Naive thymus-derived CD4-positive, alpha-beta T cell (primary cell): ENCODE results near the gene RBP3. TPM values are rescaled to one million over a fixed set of nuclear protein-coding genes. Genes with fewer than 3 reads are reported as not detected.

Experiments used
- ATAC-seq: fragments of 150-1000 bp; cut with Tn5 transposase; 2 replicates; pipeline ENCODE4 v1.10.0; 2021; ENCODE audit warnings: mild to moderate bottlenecking, moderate library complexity
- CTCF ChIA-PET: fragments of 350-600 bp; sonication (Branson Sonifier 250); formaldehyde crosslinking; loops from one replicate; lab custom pipeline; 2021; ENCODE audit warnings: antibody characterized with exemption; lab: Charles Lee
- POLR2A ChIA-PET: fragments of 350-600 bp; sonication (Branson Sonifier 250); formaldehyde crosslinking; loops from one replicate; lab custom pipeline; 2021; ENCODE audit warnings: antibody characterized with exemption, inconsistent platforms; lab: Charles Lee
- DNase-seq, 9 donors: peaks; one replicate each; pipeline versions ENCODE4 v3.0.0 to v3.0.0-alpha.2; 2020 to 2022; ENCODE audit warnings: mixed read lengths in 1 of 9
- H3K27ac ChIP-seq: one replicate; pipeline ENCODE4 v1.7.0; 2013; ENCODE audit warnings: mild to moderate bottlenecking, low read depth, low read length, moderate library complexity
- H3K27me3 ChIP-seq, 2 donors: one replicate each; pipeline ENCODE4 v1.7.0; 2013; ENCODE audit warnings: low read length in 2 of 2, mild to moderate bottlenecking in 2 of 2, moderate library complexity in 2 of 2; ENCODE audit not compliant: control insufficient read depth in 2 of 2, insufficient read depth in 2 of 2
- H3K36me3 ChIP-seq, 3 experiments: 1 replicate in 2 of 3; 2 replicates in 1 of 3; pipeline ENCODE4 v1.7.0; 2013; ENCODE audit warnings: low read length in 3 of 3, mild to moderate bottlenecking in 3 of 3, moderate library complexity in 1 of 3; ENCODE audit not compliant: insufficient read depth in 3 of 3, control insufficient read depth in 2 of 3
- H3K4me1 ChIP-seq, 2 donors: one replicate each; pipeline ENCODE4 v1.7.0; 2013; ENCODE audit warnings: low read length in 2 of 2, mild to moderate bottlenecking in 2 of 2, moderate library complexity in 1 of 2; ENCODE audit not compliant: control insufficient read depth in 2 of 2, insufficient read depth in 2 of 2
- H3K4me3 ChIP-seq: 2 replicates; pipeline ENCODE4 v1.7.0; 2013; ENCODE audit warnings: mild to moderate bottlenecking, low read length
- H3K9me3 ChIP-seq, 3 experiments: 1 replicate in 2 of 3; 2 replicates in 1 of 3; pipeline ENCODE4 v1.7.0; 2013; ENCODE audit warnings: low read length in 3 of 3; ENCODE audit not compliant: control insufficient read depth in 2 of 3
- H3K27ac Mint-ChIP-seq, 9 donors: one replicate each; pipeline ENCODE4 v1.8.0; 2020 to 2022; ENCODE audit warnings: mixed read lengths in 9 of 9, mild to moderate bottlenecking in 8 of 9, moderate library complexity in 5 of 9, inconsistent platforms in 2 of 9
- H3K27me3 Mint-ChIP-seq, 5 donors: one replicate each; pipeline ENCODE4 v1.8.0; 2021 to 2022; ENCODE audit warnings: mixed read lengths in 5 of 5, mild to moderate bottlenecking in 1 of 5
- H3K36me3 Mint-ChIP-seq, 5 donors: one replicate each; pipeline ENCODE4 v1.8.0; 2020 to 2022; ENCODE audit warnings: mixed read lengths in 5 of 5, mild to moderate bottlenecking in 3 of 5, inconsistent platforms in 1 of 5
- H3K4me1 Mint-ChIP-seq, 7 donors: one replicate each; pipeline ENCODE4 v1.8.0; 2020 to 2022; ENCODE audit warnings: mixed read lengths in 7 of 7, mild to moderate bottlenecking in 3 of 7, inconsistent platforms in 1 of 7
- H3K4me3 Mint-ChIP-seq, 10 donors: one replicate each; pipeline ENCODE4 v1.8.0; 2020 to 2022; ENCODE audit warnings: mild to moderate bottlenecking in 10 of 10, mixed read lengths in 10 of 10, moderate library complexity in 6 of 10, inconsistent platforms in 2 of 10
- H3K9me3 Mint-ChIP-seq, 11 donors: one replicate each; pipeline ENCODE4 v1.8.0; 2020 to 2022; ENCODE audit warnings: mixed read lengths in 11 of 11, mild to moderate bottlenecking in 4 of 11, inconsistent platforms in 1 of 11, moderate library complexity in 1 of 11
- intact Hi-C, 2 donors: fragments of 100-400 bp; cut with micrococcal nuclease; formaldehyde crosslinking; loops; one replicate each; pipeline ENCODE4 v1.15.1; 2023
- polyA plus RNA-seq, 2 donors: library from polyadenylated mRNA; unstranded; fragments of 300-500 nt; fragmentation: Illumina TruSeq; gene quantifications; one replicate each; pipeline ENCODE4 v1.2.3, GENCODE V29; 2021
- total RNA-seq, 6 experiments: library from RNA in 5 of 6; stranded (reverse) in 5 of 6; gene quantifications; 1 replicate in 5 of 6; 2 replicates in 1 of 6; pipeline ENCODE4 v1.2.3 and lab custom pipeline; 2021 to 2026

Gene RBP3
- total and polyA plus RNA-seq, 7 experiments from 2014 or later = not detected

DNA sequence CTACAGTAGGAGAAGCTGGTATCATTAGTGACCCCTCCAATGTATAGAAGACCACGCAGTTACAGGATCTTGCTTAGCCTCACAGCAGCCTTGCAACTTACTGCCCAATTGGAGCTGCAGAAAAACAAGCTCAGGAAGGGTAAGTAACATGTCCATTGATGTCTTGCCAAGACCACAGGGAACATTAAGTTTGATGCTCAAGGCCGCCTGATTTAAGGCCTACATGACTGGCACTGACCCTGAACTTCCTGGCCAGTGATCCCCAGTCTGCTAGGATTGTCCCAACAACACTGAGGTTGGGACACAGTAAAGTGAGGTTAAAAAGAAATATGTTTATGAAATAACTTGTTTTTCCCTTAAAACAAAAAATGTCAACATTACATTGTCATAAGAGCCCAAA, 32.7 kb upstream of the RBP3 start:
- no peaks in the 10 kb centered on the region for H3K9me3 Mint-ChIP-seq
- no peak overlapping the region for H3K4me3 ChIP-seq
- no peak for DNase-seq
- intact Hi-C loops = no loop called here
- no peaks in the 10 kb centered on the region for H3K36me3 Mint-ChIP-seq
- no peaks in the 10 kb centered on the region for H3K9me3 ChIP-seq
- CTCF ChIA-PET = interaction anchor here (1.1 to 6.4 kb wide), 3 partner anchors 10 to 290 kb away, joined by 3 to 155 read pairs (median 93); no protein-coding TSS in a partner anchor
- no peak overlapping the region for H3K27ac ChIP-seq
- no peak for ATAC-seq
- H3K4me1 ChIP-seq = peaks cover 14 to 19% of the 10 kb centered on the region in 2 donors
- H3K4me3 Mint-ChIP-seq = no peak overlapping the region
- no peak overlapping the region for H3K27ac Mint-ChIP-seq
- H3K27me3 Mint-ChIP-seq = peaks cover 0 to 3% (median 0%) of the 10 kb centered on the region in 5 donors
- POLR2A ChIA-PET = interaction anchor here (0.8 kb wide), 1 partner anchor 270 kb away, joined by 3 read pairs; no protein-coding TSS in a partner anchor
- H3K27me3 ChIP-seq = no peaks in the 10 kb centered on the region
- no peaks in the 10 kb centered on the region for H3K36me3 ChIP-seq
- peaks cover 4 to 22% (median 19%) of the 10 kb centered on the region in 7 donors for H3K4me1 Mint-ChIP-seq

DNA sequence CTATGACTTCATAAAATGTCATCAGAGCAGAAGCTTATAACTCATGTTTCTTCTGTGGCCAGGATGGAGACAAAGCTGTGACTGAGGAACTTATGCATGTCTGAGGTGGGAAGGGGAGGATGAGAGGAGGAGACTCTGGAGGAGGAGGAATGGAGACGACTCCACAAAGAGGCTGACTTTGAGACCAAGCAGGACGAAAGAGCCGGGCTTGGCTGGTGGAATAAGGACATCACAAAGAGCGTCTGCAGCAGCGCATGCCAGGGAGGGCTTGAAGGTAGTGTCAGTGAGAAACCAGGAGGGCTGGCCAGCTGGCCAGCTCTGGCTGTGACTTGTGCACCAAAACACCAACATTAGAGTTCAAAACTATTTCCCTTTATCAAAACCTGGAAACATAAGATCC, 32.0 kb upstream of the RBP3 start:
- Mint-ChIP-seq H3K27me3 (peaks cover 0 to 6% (median 0%) of the 10 kb centered on the region in 5 donors), H3K27ac (no peak overlapping the region), H3K4me1 (peaks cover 2 to 15% (median 12%) of the 10 kb centered on the region in 7 donors), H3K36me3 (no peaks in the 10 kb centered on the region), H3K9me3 (no peaks in the 10 kb centered on the region), H3K4me3 (no peak overlapping the region)
- intact Hi-C loops = no loop called here
- no peak overlapping the region for H3K4me3 ChIP-seq
- ATAC-seq (no peak), DNase-seq (no peak)
- H3K9me3 ChIP-seq = no peaks in the 10 kb centered on the region
- no peak overlapping the region for H3K27ac ChIP-seq
- H3K36me3 ChIP-seq = no peaks in the 10 kb centered on the region
- no peaks in the 10 kb centered on the region for H3K27me3 ChIP-seq
- ChIA-PET CTCF (interaction anchor here (6.4 kb wide), 2 partner anchors 269 to 290 kb away, joined by 93 to 155 read pairs; no protein-coding TSS in a partner anchor), POLR2A (interaction anchor here (0.8 kb wide), 1 partner anchor 271 kb away, joined by 3 read pairs; no protein-coding TSS in a partner anchor)
- peaks cover 9 to 12% of the 10 kb centered on the region in 2 donors for H3K4me1 ChIP-seq

DNA sequence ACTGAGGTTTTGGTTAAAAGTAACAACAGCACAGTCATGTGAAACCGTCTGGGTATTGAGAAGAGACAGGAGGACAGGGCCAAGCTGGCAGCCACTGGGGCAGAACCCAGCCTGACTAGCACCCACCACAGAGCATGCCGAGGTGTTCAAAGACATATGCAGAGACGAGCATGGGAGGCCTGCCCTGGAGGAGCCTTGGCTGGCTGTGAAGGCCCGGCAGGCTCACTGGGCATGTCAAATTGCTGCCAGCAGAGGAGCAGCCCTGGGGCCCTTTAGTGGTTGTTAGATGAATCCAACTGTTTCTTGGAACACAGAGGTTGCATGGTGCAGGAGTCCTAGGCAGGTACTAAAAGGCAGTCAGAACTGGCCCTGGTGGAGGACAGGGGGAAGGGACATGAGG, 30.9 kb upstream of the RBP3 start:
- ATAC-seq = no peak
- CTCF ChIA-PET = no interaction called here
- Mint-ChIP-seq H3K27ac (no peak overlapping the region), H3K27me3 (peaks cover 0 to 7% (median 0%) of the 10 kb centered on the region in 5 donors), H3K4me1 (peaks cover 0 to 4% (median under 1%) of the 10 kb centered on the region in 7 donors), H3K4me3 (no peak overlapping the region), H3K36me3 (no peaks in the 10 kb centered on the region), H3K9me3 (no peaks in the 10 kb centered on the region)
- H3K4me3 ChIP-seq = no peak overlapping the region
- no peaks in the 10 kb centered on the region for H3K9me3 ChIP-seq
- no peaks in the 10 kb centered on the region for H3K36me3 ChIP-seq
- no peak for DNase-seq
- POLR2A ChIA-PET = no interaction called here
- no peak overlapping the region for H3K27ac ChIP-seq
- intact Hi-C loops = no loop called here
- H3K27me3 ChIP-seq = no peaks in the 10 kb centered on the region
- peaks cover 2% of the 10 kb centered on the region in 2 donors for H3K4me1 ChIP-seq

- H3K4me1 ChIP-seq = no peaks in the 10 kb centered on the region
- no peak overlapping the region for H3K4me3 Mint-ChIP-seq
- intact Hi-C loops = no loop called here
- H3K4me1 Mint-ChIP-seq = no peaks in the 10 kb centered on the region
- H3K9me3 ChIP-seq = no peaks in the 10 kb centered on the region
- no peak overlapping the region for H3K27ac Mint-ChIP-seq
- ATAC-seq (no peak), DNase-seq (no peak)
- ChIA-PET POLR2A (no interaction called here), CTCF (no interaction called here)
- H3K4me3 ChIP-seq = no peak overlapping the region
- no peak overlapping the region for H3K27ac ChIP-seq
- H3K9me3 Mint-ChIP-seq = no peaks in the 10 kb centered on the region
- H3K36me3 ChIP-seq = no peaks in the 10 kb centered on the region
- H3K27me3 Mint-ChIP-seq = peaks cover 0 to 8% (median 0%) of the 10 kb centered on the region in 5 donors
- H3K36me3 Mint-ChIP-seq = no peaks in the 10 kb centered on the region
- H3K27me3 ChIP-seq = no peaks in the 10 kb centered on the region
These were observed 29.5 kb upstream of the RBP3 start for GRCh38 chr10:47318706-47319105.

DNA sequence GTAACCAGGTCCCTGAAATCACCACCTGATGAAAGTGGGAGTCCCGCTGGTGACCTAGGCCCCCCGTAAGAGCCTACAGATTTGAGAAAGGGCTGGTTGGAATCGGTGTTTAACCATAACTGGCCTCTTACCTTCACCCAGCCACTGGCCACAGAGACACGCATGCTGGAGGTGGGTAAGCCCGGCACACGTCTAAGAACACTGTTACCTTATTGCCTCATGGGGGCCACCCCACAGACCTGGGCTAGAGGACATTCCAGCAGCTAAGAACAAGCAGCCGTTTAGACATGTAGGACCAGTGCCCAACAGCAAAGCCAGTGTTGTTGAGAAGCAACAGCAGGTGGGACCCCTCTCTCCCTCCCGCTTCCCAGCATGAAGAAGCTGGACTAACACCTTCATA, 28.4 kb upstream of the RBP3 start:
- ATAC-seq = no peak
- Mint-ChIP-seq H3K4me1 (no peaks in the 10 kb centered on the region), H3K27ac (no peak overlapping the region), H3K36me3 (no peaks in the 10 kb centered on the region), H3K27me3 (peaks cover 0 to 8% (median under 1%) of the 10 kb centered on the region in 5 donors), H3K9me3 (no peaks in the 10 kb centered on the region), H3K4me3 (no peak overlapping the region)
- ChIA-PET CTCF (no interaction called here), POLR2A (no interaction called here)
- H3K36me3 ChIP-seq = no peaks in the 10 kb centered on the region
- no peak overlapping the region for H3K4me3 ChIP-seq
- no peaks in the 10 kb centered on the region for H3K4me1 ChIP-seq
- H3K9me3 ChIP-seq = no peaks in the 10 kb centered on the region
- intact Hi-C loops = no loop called here
- no peak for DNase-seq
- H3K27ac ChIP-seq = no peak overlapping the region
- H3K27me3 ChIP-seq = no peaks in the 10 kb centered on the region

GRCh38 chr10:47320812-47321211, 27.4 kb upstream of the RBP3 start:
- H3K36me3 ChIP-seq = no peaks in the 10 kb centered on the region
- H3K4me3 Mint-ChIP-seq = no peak overlapping the region
- H3K27me3 Mint-ChIP-seq = peaks cover 0 to 8% (median 4%) of the 10 kb centered on the region in 5 donors
- no peaks in the 10 kb centered on the region for H3K27me3 ChIP-seq
- no peaks in the 10 kb centered on the region for H3K4me1 ChIP-seq
- intact Hi-C loops = no loop called here
- no peak overlapping the region for H3K27ac Mint-ChIP-seq
- H3K4me3 ChIP-seq = no peak overlapping the region
- H3K36me3 Mint-ChIP-seq = no peaks in the 10 kb centered on the region
- ChIA-PET CTCF (interaction anchor here (0.6 to 1.4 kb wide), 2 partner anchors 9 to 1443 kb away, joined by 3 to 4 read pairs; no protein-coding TSS in a partner anchor), POLR2A (no interaction called here)
- H3K9me3 Mint-ChIP-seq = no peaks in the 10 kb centered on the region
- no peak overlapping the region for H3K27ac ChIP-seq
- no peaks in the 10 kb centered on the region for H3K9me3 ChIP-seq
- DNase-seq = no peak
- ATAC-seq = no peak
- no peaks in the 10 kb centered on the region for H3K4me1 Mint-ChIP-seq
